Adrenal gland (tissue), 5 donors: ENCODE measurements around the gene TM4SF5.

ENCODE experiments used
- POLR2A ChIP-seq, 2 donors: fragments of 450-650 bp; IDR thresholded peaks; one replicate each; pipeline ENCODE4 v1.6.1; 2017; ENCODE audit warnings: antibody characterized with exemption in 2 of 2, mild to moderate bottlenecking in 2 of 2, moderate library complexity in 1 of 2
- TF ChIP-seq, protein P1 (sequence below), 6 experiments: fragments of 450-650 bp in 4 of 6; fragments of 200-600 bp in 2 of 6; sonication (generic) in 1 of 6; IDR thresholded peaks; 1 replicate in 5 of 6; 2 replicates in 1 of 6; pipeline versions ENCODE4 v1.5.1 to v1.8.0; 2016 to 2021; ENCODE audit warnings: antibody characterized with exemption in 6 of 6, mild to moderate bottlenecking in 2 of 6, moderate library complexity in 1 of 6
- donor health status: DM: no; HTN: no; CAD: no.

DNA sequence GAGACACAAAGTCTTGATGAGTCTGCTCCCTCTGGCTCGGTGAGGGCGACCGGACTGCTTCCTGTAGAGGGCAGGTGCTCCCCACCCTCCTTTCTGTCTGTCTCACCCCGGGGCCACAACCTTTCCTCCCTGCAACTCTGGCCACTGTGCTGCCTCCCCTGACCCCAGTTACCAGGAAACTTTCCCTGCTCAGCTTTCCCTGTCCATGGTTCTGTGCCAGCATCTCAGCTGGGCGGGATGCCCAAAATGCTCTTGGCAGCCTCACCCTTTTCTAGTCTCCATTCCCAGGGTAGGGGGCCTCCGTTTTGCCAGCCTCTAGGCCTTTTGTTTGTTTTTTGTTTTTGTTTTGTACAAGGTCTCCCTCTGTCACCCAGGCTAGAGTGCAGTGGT lies 36.7 kb downstream of the TM4SF5 start:
- TF ChIP-seq, protein P1, sequence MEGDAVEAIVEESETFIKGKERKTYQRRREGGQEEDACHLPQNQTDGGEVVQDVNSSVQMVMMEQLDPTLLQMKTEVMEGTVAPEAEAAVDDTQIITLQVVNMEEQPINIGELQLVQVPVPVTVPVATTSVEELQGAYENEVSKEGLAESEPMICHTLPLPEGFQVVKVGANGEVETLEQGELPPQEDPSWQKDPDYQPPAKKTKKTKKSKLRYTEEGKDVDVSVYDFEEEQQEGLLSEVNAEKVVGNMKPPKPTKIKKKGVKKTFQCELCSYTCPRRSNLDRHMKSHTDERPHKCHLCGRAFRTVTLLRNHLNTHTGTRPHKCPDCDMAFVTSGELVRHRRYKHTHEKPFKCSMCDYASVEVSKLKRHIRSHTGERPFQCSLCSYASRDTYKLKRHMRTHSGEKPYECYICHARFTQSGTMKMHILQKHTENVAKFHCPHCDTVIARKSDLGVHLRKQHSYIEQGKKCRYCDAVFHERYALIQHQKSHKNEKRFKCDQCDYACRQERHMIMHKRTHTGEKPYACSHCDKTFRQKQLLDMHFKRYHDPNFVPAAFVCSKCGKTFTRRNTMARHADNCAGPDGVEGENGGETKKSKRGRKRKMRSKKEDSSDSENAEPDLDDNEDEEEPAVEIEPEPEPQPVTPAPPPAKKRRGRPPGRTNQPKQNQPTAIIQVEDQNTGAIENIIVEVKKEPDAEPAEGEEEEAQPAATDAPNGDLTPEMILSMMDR (IDR thresholded peaks at IDR 0.05), result no peak
- no peak for TF ChIP-seq POLR2A (IDR thresholded peaks at IDR 0.05)
